B cell (primary cell): Measurements from ENCODE around the gene NACC1. TPM values are rescaled to one million over a fixed set of nuclear protein-coding genes. Genes with fewer than 3 reads are reported as not detected.
"Not testable (repeated sequence)": the region's sequence is repeated elsewhere in the genome, so short reads cannot be mapped to it uniquely, and the experiment has no call there.

ENCODE experiments used
- ATAC-seq: fragments of 200-7000 bp; cut with Tn5 transposase; one replicate; pipeline ENCODE4 v1.10.0; 2021; ENCODE audit warnings: low read depth, mild to moderate bottlenecking, moderate number of reproducible peaks, moderate library complexity
- CTCF ChIA-PET: fragments of 350-600 bp; sonication (Branson Sonifier 250); formaldehyde crosslinking; loops from one replicate; lab custom pipeline; 2021; ENCODE audit warnings: antibody characterized with exemption, inconsistent platforms; lab: Charles Lee
- POLR2A ChIA-PET: fragments of 350-600 bp; sonication (Branson Sonifier 250); formaldehyde crosslinking; loops from one replicate; lab custom pipeline; 2021; ENCODE audit warnings: antibody characterized with exemption; lab: Charles Lee
- DNase-seq: peaks from one replicate; pipeline ENCODE4 v3.0.0; 2013
- H2AFZ ChIP-seq: 2 replicates; pipeline ENCODE4 v1.6.1; 2012; ENCODE audit warnings: mild to moderate bottlenecking, low read depth, low read length; ENCODE audit not compliant: insufficient read depth, poor library complexity, severe bottlenecking
- H3K27ac ChIP-seq, 2 donors: 1 replicate in 1 of 2; 2 replicates in 1 of 2; pipeline ENCODE4 v1.5.1; 2012 to 2013; ENCODE audit warnings: low read length in 2 of 2, mild to moderate bottlenecking in 2 of 2, moderate library complexity in 1 of 2
- H3K27me3 ChIP-seq, 4 experiments: fragments of 200-600 bp in 1 of 4; sonication (generic) in 1 of 4; replicated peaks in 1 of 4; 1 replicate in 2 of 4; 2 replicates in 2 of 4; pipeline versions ENCODE4 v1.6.1 to v1.7.0; 2013 to 2016; ENCODE audit warnings: low read length in 3 of 4, mild to moderate bottlenecking in 2 of 4, mixed read lengths in 1 of 4, moderate library complexity in 1 of 4; ENCODE audit not compliant: insufficient read depth in 4 of 4, control insufficient read depth in 3 of 4; ENCODE audit errors: control extremely low read depth in 1 of 4
- H3K36me3 ChIP-seq, 2 experiments: replicated peaks in 1 of 2; 1 replicate in 1 of 2; 2 replicates in 1 of 2; pipeline versions ENCODE4 v1.6.1 to v1.7.1; 2013; ENCODE audit warnings: low read length in 1 of 2; ENCODE audit not compliant: insufficient read depth in 2 of 2, control insufficient read depth in 1 of 2; ENCODE audit errors: control extremely low read depth in 1 of 2, extremely low read depth in 1 of 2
- H3K4me1 ChIP-seq, 2 donors: fragments of 200-600 bp in 1 of 2; sonication (generic) in 1 of 2; 1 replicate in 1 of 2; 2 replicates in 1 of 2; pipeline versions ENCODE4 v1.5.1 to v1.6.1; 2013 to 2017; ENCODE audit warnings: low read length in 2 of 2; ENCODE audit not compliant: control insufficient read depth in 2 of 2, insufficient read depth in 2 of 2
- H3K4me2 ChIP-seq: replicated peaks from 2 replicates; pipeline ENCODE3; 2012; ENCODE audit warnings: mild to moderate bottlenecking, low read depth, low read length; ENCODE audit not compliant: poor library complexity, severe bottlenecking
- H3K4me3 ChIP-seq, 5 experiments: fragments of 200-600 bp in 1 of 5; sonication (generic) in 1 of 5; 1 replicate in 3 of 5; 2 replicates in 2 of 5; pipeline versions ENCODE4 v1.5.1 to v1.7.0; 2011 to 2016; ENCODE audit warnings: low read length in 4 of 5, mild to moderate bottlenecking in 4 of 5, low read depth in 2 of 5, control low read depth in 1 of 5, moderate library complexity in 1 of 5; ENCODE audit not compliant: insufficient read depth in 1 of 5; ENCODE audit errors: control extremely low read depth in 1 of 5, extremely low read depth in 1 of 5
- H3K79me2 ChIP-seq: fragments of 200-600 bp; sonication (generic); one replicate; pipeline ENCODE4 v1.6.0; 2016; ENCODE audit warnings: low read length; ENCODE audit not compliant: control insufficient read depth, insufficient read depth
- H3K9ac ChIP-seq: fragments of 200-600 bp; sonication (generic); 2 replicates; pipeline ENCODE4 v1.6.1; 2017; ENCODE audit warnings: mild to moderate bottlenecking, low read length, moderate library complexity
- H3K9me3 ChIP-seq, 3 donors: one replicate each; pipeline versions ENCODE4 v1.6.1 to v1.7.1; 2013; ENCODE audit warnings: low read length in 2 of 3; ENCODE audit not compliant: control insufficient read depth in 2 of 3, insufficient read depth in 1 of 3; ENCODE audit errors: control extremely low read depth in 1 of 3
- H4K20me1 ChIP-seq: 2 replicates; pipeline ENCODE4 v1.6.0; 2012; ENCODE audit warnings: mild to moderate bottlenecking, low read length; ENCODE audit not compliant: insufficient read depth, control insufficient read depth, poor library complexity, severe bottlenecking
- H3K27ac Mint-ChIP-seq: one replicate; pipeline ENCODE4 v1.8.0; 2021; ENCODE audit warnings: mixed read lengths
- H3K27me3 Mint-ChIP-seq: one replicate; pipeline ENCODE4 v1.8.0; 2021; ENCODE audit warnings: mixed read lengths
- H3K4me1 Mint-ChIP-seq: one replicate; pipeline ENCODE4 v1.8.0; 2021; ENCODE audit warnings: mixed read lengths
- H3K4me3 Mint-ChIP-seq: one replicate; pipeline ENCODE4 v1.8.0; 2021; ENCODE audit warnings: mixed read lengths
- H3K9me3 Mint-ChIP-seq: one replicate; pipeline ENCODE4 v1.8.0; 2022; ENCODE audit warnings: mixed read lengths; ENCODE audit not compliant: insufficient read depth
- EZH2 ChIP-seq: IDR thresholded peaks from 2 replicates; pipeline ENCODE4 v1.6.1; 2012; ENCODE audit warnings: borderline replicate concordance, low read depth, mild to moderate bottlenecking, moderate library complexity, low read length; ENCODE audit not compliant: insufficient read depth, poor library complexity, severe bottlenecking
- WGBS: methylation state at CpG from one replicate; pipeline ENCODE4 v1.1.5; 2013; ENCODE audit warnings: missing lambda C conversion rate; ENCODE audit not compliant: insufficient coverage; 5-methylcytosine and 5-hydroxymethylcytosine counted together
- intact Hi-C: fragments of 100-400 bp; cut with micrococcal nuclease; formaldehyde crosslinking; loops from one replicate; pipeline ENCODE4 v1.10.0; 2022
- polyA plus RNA-seq: library from polyadenylated mRNA; depleted of rRNA; stranded (reverse); fragments of >200 nt; gene quantifications from 2 replicates; pipeline ENCODE4 v1.2.3, GENCODE V29; 2012
- total RNA-seq, 2 donors: library from RNA; stranded (reverse); fragments of 120-200 nt in 1 of 2; gene quantifications; 1 replicate in 1 of 2; 2 replicates in 1 of 2; pipeline versions ENCODE4 v1.2.3 to v1.2.4, GENCODE V29; 2013 to 2022
- TF ChIP-seq, protein P1 (sequence below): fragments of 200-600 bp; IDR thresholded peaks from one replicate; pipeline ENCODE4 v1.8.0; 2022; ENCODE audit warnings: antibody characterized with exemption, mild to moderate bottlenecking

Gene NACC1
- total and polyA plus RNA-seq, 2 donors (not counting 1 experiment from before 2014, with no cell fraction given) = 25.9 to 27.5 TPM

- intact Hi-C loops = no loop called here
- Histone ChIP-seq H3K4me3 (no peak overlapping the region), H3K27ac (no peak overlapping the region), H3K4me2 (peak overlapping the region; percentile 52), H3K36me3 (no peaks in the 10 kb centered on the region), H3K27me3 (no peaks in the 10 kb centered on the region), H4K20me1 (no peaks in the 10 kb centered on the region), H3K9me3 (no peaks in the 10 kb centered on the region), H3K4me1 (peaks cover 27 to 37% of the 10 kb centered on the region in 2 donors), H3K9ac (peak overlapping the region; percentile 5), H2AFZ (peak overlapping the region; percentile 72), H3K79me2 (peaks cover 22% of the 10 kb centered on the region)
- H3K27me3 Mint-ChIP-seq = no peaks in the 10 kb centered on the region
- DNase-seq = peak; percentile 49
- ATAC-seq = peak; percentile 58
- POLR2A ChIA-PET = interaction anchor here (0.6 to 3.3 kb wide), 10 partner anchors 11 to 799 kb away, joined by 3 to 38 read pairs (median 6); no protein-coding TSS in a partner anchor
- H3K9me3 Mint-ChIP-seq = no peaks in the 10 kb centered on the region
- peak overlapping the region; percentile 84 for H3K27ac Mint-ChIP-seq
- CTCF ChIA-PET = interaction anchor here (0.6 to 5.6 kb wide), 10 partner anchors 12 to 218 kb away, joined by 3 to 50 read pairs (median 6); no protein-coding TSS in a partner anchor
- peak overlapping the region; percentile 62 for H3K4me3 Mint-ChIP-seq
- TF ChIP-seq EZH2 = no peak
- TF ChIP-seq, protein P1, sequence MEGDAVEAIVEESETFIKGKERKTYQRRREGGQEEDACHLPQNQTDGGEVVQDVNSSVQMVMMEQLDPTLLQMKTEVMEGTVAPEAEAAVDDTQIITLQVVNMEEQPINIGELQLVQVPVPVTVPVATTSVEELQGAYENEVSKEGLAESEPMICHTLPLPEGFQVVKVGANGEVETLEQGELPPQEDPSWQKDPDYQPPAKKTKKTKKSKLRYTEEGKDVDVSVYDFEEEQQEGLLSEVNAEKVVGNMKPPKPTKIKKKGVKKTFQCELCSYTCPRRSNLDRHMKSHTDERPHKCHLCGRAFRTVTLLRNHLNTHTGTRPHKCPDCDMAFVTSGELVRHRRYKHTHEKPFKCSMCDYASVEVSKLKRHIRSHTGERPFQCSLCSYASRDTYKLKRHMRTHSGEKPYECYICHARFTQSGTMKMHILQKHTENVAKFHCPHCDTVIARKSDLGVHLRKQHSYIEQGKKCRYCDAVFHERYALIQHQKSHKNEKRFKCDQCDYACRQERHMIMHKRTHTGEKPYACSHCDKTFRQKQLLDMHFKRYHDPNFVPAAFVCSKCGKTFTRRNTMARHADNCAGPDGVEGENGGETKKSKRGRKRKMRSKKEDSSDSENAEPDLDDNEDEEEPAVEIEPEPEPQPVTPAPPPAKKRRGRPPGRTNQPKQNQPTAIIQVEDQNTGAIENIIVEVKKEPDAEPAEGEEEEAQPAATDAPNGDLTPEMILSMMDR = no peak
- peaks cover 29% of the 10 kb centered on the region for H3K4me1 Mint-ChIP-seq
- WGBS = 20% methylated on average over 6 of the region's 16 CpGs
Observed at GRCh38 chr19:13181747-13182388, 63.8 kb downstream of the NACC1 start.

DNA sequence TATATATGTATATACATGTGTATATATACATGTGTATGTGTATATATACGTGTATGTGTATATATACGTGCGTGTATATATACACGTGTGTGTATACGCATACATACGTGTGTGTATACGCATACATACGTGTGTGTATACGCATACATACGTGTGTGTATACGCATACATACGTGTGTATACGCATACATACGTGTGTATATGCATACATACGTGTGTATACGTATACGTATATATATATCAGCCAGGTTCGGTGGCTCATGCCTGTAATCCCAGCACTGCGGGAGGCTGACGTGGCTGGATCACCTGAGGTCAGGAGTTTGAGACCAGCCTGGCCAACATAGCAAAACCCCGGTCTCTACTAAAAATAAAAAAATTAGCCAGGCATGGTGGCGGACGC is 66.9 kb downstream of the NACC1 start:
- POLR2A ChIA-PET, ATAC-seq, H3K27ac Mint-ChIP-seq, H3K9me3 ChIP-seq, H2AFZ ChIP-seq, intact Hi-C loops, H3K4me3 ChIP-seq, H3K27me3 Mint-ChIP-seq, H3K4me3 Mint-ChIP-seq, H3K27me3 ChIP-seq, H3K27ac ChIP-seq, H3K9ac ChIP-seq, H3K9me3 Mint-ChIP-seq, H3K4me2 ChIP-seq, H4K20me1 ChIP-seq, H3K36me3 ChIP-seq, DNase-seq: not testable (repeated sequence)
- Histone ChIP-seq H3K4me1 (peaks cover 27 to 43% of the 10 kb centered on the region in 2 donors), H3K79me2 (peaks cover 12% of the 10 kb centered on the region)
- WGBS = over 99% methylated on average over 15 of the region's 23 CpGs
- H3K4me1 Mint-ChIP-seq = peaks cover 37% of the 10 kb centered on the region
- CTCF ChIA-PET = interaction anchor here (5.6 kb wide), 1 partner anchor 9 kb away, joined by 50 read pairs; no protein-coding TSS in a partner anchor

DNA sequence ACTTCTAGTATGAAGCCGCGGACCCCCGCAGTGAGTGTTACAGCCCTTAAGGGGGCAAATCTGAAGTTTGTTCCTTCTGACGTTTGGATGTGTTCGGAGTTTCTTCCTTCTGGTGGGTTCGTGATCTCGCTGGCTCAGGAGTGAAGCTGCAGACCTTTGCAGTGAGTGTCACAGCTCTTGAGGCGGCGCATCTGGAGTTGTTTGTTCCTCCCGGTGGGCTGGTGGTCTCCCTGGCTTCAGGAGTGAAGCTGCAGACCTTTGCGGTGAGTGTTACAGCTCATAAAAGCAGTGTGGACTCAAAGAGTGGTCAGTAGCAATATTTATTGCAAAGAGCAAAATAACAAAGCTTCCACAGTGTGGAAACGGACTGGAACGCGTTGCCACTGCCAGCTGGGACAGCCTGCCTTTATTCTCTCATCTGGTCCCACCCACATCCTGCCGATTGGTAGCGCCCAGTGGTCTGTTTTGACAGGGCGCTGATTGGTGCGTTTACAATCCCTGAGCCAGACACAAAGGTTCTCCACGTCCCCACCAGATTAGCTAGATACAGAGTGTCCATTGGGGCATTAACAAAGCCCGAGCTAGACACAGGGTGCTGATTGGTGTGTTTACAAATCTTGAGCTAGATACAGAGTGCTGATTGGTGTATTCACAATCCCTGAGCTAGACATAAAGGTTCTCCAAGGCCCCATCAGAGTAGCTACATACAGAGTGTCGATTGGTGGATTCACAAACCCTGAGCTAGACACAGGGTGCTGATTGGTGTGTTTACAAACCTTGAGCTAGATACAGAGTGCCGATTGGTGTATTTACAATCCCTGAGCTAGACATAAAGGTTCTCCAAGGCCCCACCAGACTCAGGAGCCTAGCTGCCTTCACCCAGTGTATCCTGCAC is 67.9 kb downstream of the NACC1 start:
- H2AFZ ChIP-seq, DNase-seq, H3K9ac ChIP-seq, H3K27ac ChIP-seq, H3K79me2 ChIP-seq, H4K20me1 ChIP-seq, H3K4me3 Mint-ChIP-seq, H3K4me3 ChIP-seq, H3K9me3 ChIP-seq, H3K4me2 ChIP-seq, ATAC-seq, H3K9me3 Mint-ChIP-seq, H3K27me3 Mint-ChIP-seq, H3K27me3 ChIP-seq, H3K36me3 ChIP-seq, intact Hi-C loops, POLR2A ChIA-PET: not testable (repeated sequence)
- Mint-ChIP-seq H3K4me1 (peaks cover 30% of the 10 kb centered on the region), H3K27ac (peak overlapping the region; percentile 63)
- 97% methylated on average over 20 of the region's 22 CpGs for WGBS
- peaks cover 17 to 32% of the 10 kb centered on the region in 2 donors for H3K4me1 ChIP-seq
- CTCF ChIA-PET = interaction anchor here (1.0 to 1.4 kb wide), 2 partner anchors 10 to 22 kb away, joined by 4 read pairs; no protein-coding TSS in a partner anchor
